Natural killer cell (primary cell): ENCODE results near the gene CARMIL3. TPM values are rescaled to one million over a fixed set of nuclear protein-coding genes. Genes with fewer than 3 reads are reported as not detected.

Source experiments
- ATAC-seq, 3 donors: fragments of 150-1000 bp in 2 of 3; fragments of 200-7000 bp in 1 of 3; cut with Tn5 transposase; 1 replicate in 1 of 3; 2 replicates in 2 of 3; pipeline ENCODE4 v1.10.0; 2021; ENCODE audit warnings: mild to moderate bottlenecking in 2 of 3, moderate library complexity in 2 of 3
- DNase-seq, 2 donors: peaks; one replicate each; pipeline versions ENCODE4 v3.0.0 to v3.0.0-alpha.2; 2013 to 2021; ENCODE audit warnings: mixed read lengths in 1 of 2
- H3K27ac ChIP-seq: one replicate; pipeline ENCODE4 v1.5.1; 2013; ENCODE audit warnings: mild to moderate bottlenecking, low read length
- H3K27me3 ChIP-seq: one replicate; pipeline ENCODE4 v1.6.1; 2013; ENCODE audit warnings: low read length; ENCODE audit not compliant: control insufficient read depth, insufficient read depth
- H3K36me3 ChIP-seq: one replicate; pipeline ENCODE4 v1.6.1; 2013; ENCODE audit warnings: low read length; ENCODE audit not compliant: control insufficient read depth, insufficient read depth
- H3K4me1 ChIP-seq: one replicate; pipeline ENCODE4 v1.6.1; 2013; ENCODE audit warnings: low read length; ENCODE audit not compliant: control insufficient read depth, insufficient read depth
- H3K4me3 ChIP-seq: one replicate; pipeline ENCODE4 v1.5.1; 2013; ENCODE audit warnings: low read length
- H3K9me3 ChIP-seq: one replicate; pipeline ENCODE4 v1.6.1; 2013; ENCODE audit warnings: low read length; ENCODE audit not compliant: control insufficient read depth, insufficient read depth
- H3K27ac Mint-ChIP-seq, 2 donors: one replicate each; pipeline ENCODE4 v1.8.0; 2022; ENCODE audit warnings: mild to moderate bottlenecking in 2 of 2, mixed read lengths in 2 of 2, moderate library complexity in 1 of 2
- H3K27me3 Mint-ChIP-seq, 2 donors: one replicate each; pipeline ENCODE4 v1.8.0; 2022; ENCODE audit warnings: low read depth in 2 of 2, mixed read lengths in 2 of 2
- H3K36me3 Mint-ChIP-seq: one replicate; pipeline ENCODE4 v1.8.0; 2022; ENCODE audit warnings: mixed read lengths
- H3K4me1 Mint-ChIP-seq, 2 donors: one replicate each; pipeline ENCODE4 v1.8.0; 2022; ENCODE audit warnings: mixed read lengths in 2 of 2
- H3K4me3 Mint-ChIP-seq: one replicate; pipeline ENCODE4 v1.8.0; 2022; ENCODE audit warnings: mild to moderate bottlenecking, moderate library complexity, mixed read lengths
- H3K9me3 Mint-ChIP-seq, 2 donors: one replicate each; pipeline ENCODE4 v1.8.0; 2022; ENCODE audit warnings: mixed read lengths in 2 of 2
- CTCF ChIP-seq: fragments of 200-600 bp; IDR thresholded peaks from one replicate; pipeline ENCODE4 v1.8.0; 2022; ENCODE audit warnings: antibody characterized with exemption
- WGBS: methylation state at CpG from one replicate; pipeline ENCODE4 v1.1.7; 2013; ENCODE audit warnings: missing lambda C conversion rate; ENCODE audit not compliant: insufficient coverage; 5-methylcytosine and 5-hydroxymethylcytosine counted together
- intact Hi-C: fragments of 100-400 bp; cut with micrococcal nuclease; formaldehyde crosslinking; loops from one replicate; pipeline ENCODE4 v1.14.2; 2022
- total RNA-seq, 4 donors: library from RNA; stranded (reverse); fragments of 120-200 nt in 1 of 4; gene quantifications; one replicate each; pipeline versions ENCODE4 v1.2.3 to v1.2.4, GENCODE V29; 2013 to 2022

Gene CARMIL3
- total RNA-seq, 3 donors from 2014 or later (not counting 1 experiment from before 2014, with no cell fraction given): 17.8 to 28.6 (median 18.6) TPM

- H3K27ac Mint-ChIP-seq: peak overlapping the region in 1 of 2 donors; percentile 38
- whole genome bisulfite sequencing: under 1% methylated on average over 73 of the region's 74 CpGs
- H3K9me3 Mint-ChIP-seq: no peaks in the 10 kb centered on the region
- H3K36me3 Mint-ChIP-seq: no peaks in the 10 kb centered on the region
- H3K4me3 Mint-ChIP-seq: peak overlapping the region; percentile 82
- no peaks in the 10 kb centered on the region for H3K36me3 ChIP-seq
- TF ChIP-seq CTCF: no peak
- H3K27ac ChIP-seq: peak overlapping the region; percentile 8
- DNase-seq (peak; percentile 36 to 72), ATAC-seq (peak; percentile 82 to 86 (median 83))
- intact Hi-C loops: no loop called here
- peaks cover 15% of the 10 kb centered on the region for H3K4me1 ChIP-seq
- H3K9me3 ChIP-seq: no peaks in the 10 kb centered on the region
- no peaks in the 10 kb centered on the region for H3K27me3 ChIP-seq
- no peaks in the 10 kb centered on the region for H3K27me3 Mint-ChIP-seq
- H3K4me1 Mint-ChIP-seq: peaks cover 14 to 20% of the 10 kb centered on the region in 2 donors
- peak overlapping the region; percentile 55 for H3K4me3 ChIP-seq
Observed at GRCh38 chr14:24080888-24081738, 29.3 kb downstream of the CARMIL3 start.

GRCh38 chr14:24081739-24082211 lies 30.0 kb downstream of the CARMIL3 start:
- no peaks in the 10 kb centered on the region for H3K36me3 ChIP-seq
- DNase-seq (no peak), ATAC-seq (no peak)
- H3K4me3 Mint-ChIP-seq: peak overlapping the region; percentile 90
- no peak for TF ChIP-seq CTCF
- WGBS: 30% methylated on average over 25 of the region's 26 CpGs
- peaks cover 15% of the 10 kb centered on the region for H3K4me1 ChIP-seq
- no peaks in the 10 kb centered on the region for H3K9me3 ChIP-seq
- intact Hi-C loops: no loop called here
- H3K27me3 ChIP-seq: no peaks in the 10 kb centered on the region
- no peaks in the 10 kb centered on the region for H3K36me3 Mint-ChIP-seq
- H3K4me3 ChIP-seq: peak overlapping the region; percentile 55
- H3K27me3 Mint-ChIP-seq: no peaks in the 10 kb centered on the region
- peak overlapping the region; percentile 8 for H3K27ac ChIP-seq
- peak overlapping the region; percentile 7 to 61 for H3K27ac Mint-ChIP-seq
- peaks cover 14 to 20% of the 10 kb centered on the region in 2 donors for H3K4me1 Mint-ChIP-seq
- no peaks in the 10 kb centered on the region for H3K9me3 Mint-ChIP-seq

GRCh38 chr14:24082411-24083080 lies 30.7 kb downstream of the CARMIL3 start:
- no peaks in the 10 kb centered on the region for H3K9me3 Mint-ChIP-seq
- 92% methylated on average over 5 of the region's 5 CpGs for WGBS
- Histone ChIP-seq H3K9me3 (no peaks in the 10 kb centered on the region), H3K4me1 (peaks cover 15% of the 10 kb centered on the region), H3K27me3 (no peaks in the 10 kb centered on the region), H3K36me3 (no peaks in the 10 kb centered on the region), H3K27ac (no peak overlapping the region), H3K4me3 (no peak overlapping the region)
- peak overlapping the region; percentile 7 to 61 for H3K27ac Mint-ChIP-seq
- intact Hi-C loops: no loop called here
- no peak for TF ChIP-seq CTCF
- no peak for DNase-seq
- peaks cover 14 to 20% of the 10 kb centered on the region in 2 donors for H3K4me1 Mint-ChIP-seq
- H3K36me3 Mint-ChIP-seq: no peaks in the 10 kb centered on the region
- H3K27me3 Mint-ChIP-seq: no peaks in the 10 kb centered on the region
- H3K4me3 Mint-ChIP-seq: peak overlapping the region; percentile 90
- no peak for ATAC-seq
